Measurements from ENCODE around the gene ERG.

GRCh38 chr21:38476385-38476784 is 21.9 kb downstream of the ERG start:
- TF ChIP-seq SIN3A (IDR thresholded peaks at IDR 0.05; ENCODE audit: borderline replicate concordance, insufficient read depth, low read length) = no peak
- no peak for TF ChIP-seq POLR2AphosphoS5 (IDR thresholded peaks at IDR 0.05; ENCODE audit: low read depth, low read length)
- no peak for TF ChIP-seq REST (IDR thresholded peaks at IDR 0.05; ENCODE audit: insufficient read depth in 1 of 2, low read depth in 2 of 2, low read length in 2 of 2)
- TF ChIP-seq TAF1 (IDR thresholded peaks at IDR 0.05; ENCODE audit: borderline replicate concordance, insufficient read depth, low read length) = no peak
- no peak for TF ChIP-seq FOXP2 (optimal IDR thresholded peaks at IDR 0.05; ENCODE audit: borderline replicate concordance, extremely low read depth, extremely low read length, insufficient read depth)
